Activated CD8-positive, alpha-beta T cell treated with anti-CD3 and anti-CD28 coated beads for 36 hours (primary cell): ENCODE data around the gene GABBR2. TPM values are rescaled to one million over a fixed set of nuclear protein-coding genes. Genes with fewer than 3 reads are reported as not detected.

Experiments
- ATAC-seq: fragments of 200-7000 bp; cut with Tn5 transposase; one replicate; pipeline ENCODE4 v1.10.0; 2021; ENCODE audit warnings: mild to moderate bottlenecking, moderate library complexity
- CTCF ChIA-PET: fragments of 350-600 bp; sonication (Branson Sonifier 250); formaldehyde crosslinking; loops from one replicate; lab custom pipeline; 2021; ENCODE audit warnings: antibody characterized with exemption; lab: Charles Lee
- POLR2A ChIA-PET: fragments of 350-600 bp; sonication (Branson Sonifier 250); formaldehyde crosslinking; loops from one replicate; lab custom pipeline; 2021; ENCODE audit warnings: antibody characterized with exemption; lab: Charles Lee
- DNase-seq: peaks from one replicate; pipeline ENCODE4 v3.0.0-alpha.2; 2020
- H3K27ac Mint-ChIP-seq: one replicate; pipeline ENCODE4 v1.8.0; 2021; ENCODE audit warnings: mild to moderate bottlenecking, mixed read lengths
- H3K27me3 Mint-ChIP-seq: one replicate; pipeline ENCODE4 v1.8.0; 2021; ENCODE audit warnings: mixed read lengths
- H3K36me3 Mint-ChIP-seq: one replicate; pipeline ENCODE4 v1.8.0; 2021; ENCODE audit warnings: low read depth, mixed read lengths
- H3K4me1 Mint-ChIP-seq: one replicate; pipeline ENCODE4 v1.8.0; 2021; ENCODE audit warnings: low read depth, mixed read lengths
- H3K4me3 Mint-ChIP-seq: one replicate; pipeline ENCODE4 v1.8.0; 2021; ENCODE audit warnings: mild to moderate bottlenecking, moderate library complexity, mixed read lengths
- H3K9me3 Mint-ChIP-seq: one replicate; pipeline ENCODE4 v1.8.0; 2021; ENCODE audit warnings: mixed read lengths
- CTCF ChIP-seq: fragments of 200-600 bp; IDR thresholded peaks from one replicate; pipeline ENCODE4 v1.8.0; 2022; ENCODE audit warnings: antibody characterized with exemption, mild to moderate bottlenecking
- intact Hi-C: fragments of 100-400 bp; cut with micrococcal nuclease; formaldehyde crosslinking; loops from one replicate; pipeline ENCODE4 v1.10.0; 2022
- total RNA-seq, 2 experiments: library from RNA; stranded (reverse); gene quantifications; one replicate each; pipeline ENCODE4 v1.2.3, GENCODE V29; 2021

GABBR2 gene
- total RNA-seq, 2 experiments from 2014 or later: not detected

GRCh38 chr9:98494852-98495251 is 213.9 kb downstream of the GABBR2 start:
- no peak for ATAC-seq
- H3K9me3 Mint-ChIP-seq: no peaks in the 10 kb centered on the region
- no peak for TF ChIP-seq CTCF
- ChIA-PET CTCF (no interaction called here), POLR2A (no interaction called here)
- DNase-seq: no peak
- peaks cover 6% of the 10 kb centered on the region for H3K27me3 Mint-ChIP-seq
- H3K4me3 Mint-ChIP-seq: no peak overlapping the region
- intact Hi-C loops: no loop called here
- H3K4me1 Mint-ChIP-seq: no peaks in the 10 kb centered on the region
- no peak overlapping the region for H3K27ac Mint-ChIP-seq
- no peaks in the 10 kb centered on the region for H3K36me3 Mint-ChIP-seq

- Mint-ChIP-seq H3K4me3 (no peak overlapping the region), H3K9me3 (no peaks in the 10 kb centered on the region), H3K4me1 (no peaks in the 10 kb centered on the region), H3K36me3 (no peaks in the 10 kb centered on the region), H3K27me3 (peaks cover 4% of the 10 kb centered on the region), H3K27ac (no peak overlapping the region)
- ATAC-seq (no peak), DNase-seq (no peak)
- TF ChIP-seq CTCF: no peak
- intact Hi-C loops: no loop called here
- POLR2A ChIA-PET: no interaction called here
- CTCF ChIA-PET: interaction anchor here (1.5 kb wide), 2 partner anchors 9 to 284 kb away, joined by 3 read pairs; no protein-coding TSS in a partner anchor
These were observed 216.9 kb downstream of the GABBR2 start for GRCh38 chr9:98491828-98492227.

- no peak overlapping the region for H3K4me3 Mint-ChIP-seq
- DNase-seq (no peak), ATAC-seq (no peak)
- no peaks in the 10 kb centered on the region for H3K9me3 Mint-ChIP-seq
- no peak for TF ChIP-seq CTCF
- no peaks in the 10 kb centered on the region for H3K4me1 Mint-ChIP-seq
- H3K27me3 Mint-ChIP-seq: peaks cover 4% of the 10 kb centered on the region
- no peaks in the 10 kb centered on the region for H3K36me3 Mint-ChIP-seq
- intact Hi-C loops: no loop called here
- H3K27ac Mint-ChIP-seq: no peak overlapping the region
- POLR2A ChIA-PET: no interaction called here
- CTCF ChIA-PET: interaction anchor here (1.5 kb wide), 2 partner anchors 8 to 284 kb away, joined by 3 read pairs; no protein-coding TSS in a partner anchor
These were observed 217.5 kb downstream of the GABBR2 start for GRCh38 chr9:98491231-98491651.

GRCh38 chr9:98488571-98489312 is 220.0 kb downstream of the GABBR2 start:
- no peak for ATAC-seq
- Mint-ChIP-seq H3K27me3 (peaks cover 10% of the 10 kb centered on the region), H3K27ac (no peak overlapping the region), H3K4me1 (no peaks in the 10 kb centered on the region), H3K36me3 (no peaks in the 10 kb centered on the region), H3K9me3 (no peaks in the 10 kb centered on the region), H3K4me3 (no peak overlapping the region)
- no peak for DNase-seq
- intact Hi-C loops: no loop called here
- ChIA-PET CTCF (no interaction called here), POLR2A (no interaction called here)
- no peak for TF ChIP-seq CTCF

GRCh38 chr9:98485706-98486105 is 223.0 kb downstream of the GABBR2 start:
- H3K4me3 Mint-ChIP-seq: no peak overlapping the region
- intact Hi-C loops: no loop called here
- POLR2A ChIA-PET: no interaction called here
- H3K4me1 Mint-ChIP-seq: no peaks in the 10 kb centered on the region
- CTCF ChIA-PET: interaction anchor here (1.3 kb wide), 1 partner anchor 170 kb away, joined by 4 read pairs; no protein-coding TSS in a partner anchor
- H3K27ac Mint-ChIP-seq: no peak overlapping the region
- no peaks in the 10 kb centered on the region for H3K36me3 Mint-ChIP-seq
- no peak for DNase-seq
- no peaks in the 10 kb centered on the region for H3K9me3 Mint-ChIP-seq
- TF ChIP-seq CTCF: no peak
- H3K27me3 Mint-ChIP-seq: peaks cover 15% of the 10 kb centered on the region
- ATAC-seq: no peak
